GM23338 (cell line): ENCODE results near the gene PRKAA2.
"Not testable (repeated sequence)": the region's sequence is repeated elsewhere in the genome, so short reads cannot be mapped to it uniquely, and the experiment has no call there.

Source experiments
- CREB1 ChIP-seq: fragments of 250-450 bp; sonication (Bioruptor Pico); IDR thresholded peaks from 2 replicates; pipeline ENCODE4 v1.5.0; 2020; ENCODE audit warnings: low read depth, mild to moderate bottlenecking, moderate library complexity
- CTCF ChIP-seq, 2 experiments: fragments of 200-600 bp in 1 of 2; sonication (generic) in 1 of 2; conservative IDR thresholded peaks; 2 replicates each; pipeline versions ENCODE4 v1.5.1 to v1.6.1; 2016 to 2017; ENCODE audit warnings: antibody characterized with exemption in 2 of 2, low read depth in 2 of 2, mild to moderate bottlenecking in 2 of 2, moderate library complexity in 1 of 2
- EZH2 ChIP-seq: fragments of 200-600 bp; sonication (generic); IDR thresholded peaks from one replicate; pipeline ENCODE4 v1.8.0; 2017; ENCODE audit warnings: antibody characterized with exemption, mild to moderate bottlenecking, low read depth; ENCODE audit not compliant: unreplicated experiment
- EZH2phosphoT487 ChIP-seq: fragments of 200-600 bp; sonication (generic); IDR thresholded peaks from one replicate; pipeline ENCODE4 v1.8.1; 2018; ENCODE audit warnings: antibody characterized with exemption; ENCODE audit not compliant: unreplicated experiment
- JUNB ChIP-seq: IDR thresholded peaks from one replicate; pipeline ENCODE4 v1.6.1; 2016; ENCODE audit warnings: antibody characterized with exemption; ENCODE audit not compliant: unreplicated experiment
- POLR2AphosphoS5 ChIP-seq: IDR thresholded peaks from 2 replicates; pipeline ENCODE4 v1.6.1; 2016; ENCODE audit warnings: antibody characterized with exemption, low read depth
- STAT1 ChIP-seq: IDR thresholded peaks from one replicate; pipeline ENCODE4 v1.6.1; 2016; ENCODE audit warnings: antibody characterized with exemption; ENCODE audit not compliant: unreplicated experiment
- ZNF114 ChIP-seq: fragments of 250-450 bp; sonication (Bioruptor Pico); IDR thresholded peaks from 2 replicates; pipeline ENCODE4 v1.5.0; 2020; ENCODE audit warnings: mild to moderate bottlenecking, moderate library complexity
- ZNF331 ChIP-seq: fragments of 250-450 bp; sonication (Bioruptor Pico); IDR thresholded peaks from 2 replicates; pipeline ENCODE4 v1.5.0; 2020; ENCODE audit warnings: low read depth, mild to moderate bottlenecking, moderate library complexity
- ZNF462 ChIP-seq: fragments of 250-450 bp; sonication (Bioruptor Pico); IDR thresholded peaks from 2 replicates; pipeline ENCODE4 v1.5.0; 2020; ENCODE audit warnings: mild to moderate bottlenecking, moderate library complexity
- TF ChIP-seq, protein P1 (sequence below): IDR thresholded peaks from one replicate; pipeline ENCODE4 v1.6.1; 2018; ENCODE audit warnings: antibody characterized with exemption; ENCODE audit not compliant: unreplicated experiment
- TF ChIP-seq, protein P2 (sequence below): IDR thresholded peaks from 2 replicates; pipeline ENCODE4 v1.6.1; 2016; ENCODE audit warnings: antibody characterized with exemption

GRCh38 chr1:56595397-56596191 lies 49.5 kb upstream of the PRKAA2 start:
- TF ChIP-seq EZH2phosphoT487; CTCF (conservative IDR thresholded peaks at IDR 0.05; ENCODE audit: low read depth in 2 of 2); POLR2AphosphoS5; ZNF331 (CRISPR knock-in tag); EZH2; JUNB; CREB1; ZNF462; ZNF114 (CRISPR knock-in tag); STAT1: not testable (repeated sequence)
- TF ChIP-seq, protein P1, sequence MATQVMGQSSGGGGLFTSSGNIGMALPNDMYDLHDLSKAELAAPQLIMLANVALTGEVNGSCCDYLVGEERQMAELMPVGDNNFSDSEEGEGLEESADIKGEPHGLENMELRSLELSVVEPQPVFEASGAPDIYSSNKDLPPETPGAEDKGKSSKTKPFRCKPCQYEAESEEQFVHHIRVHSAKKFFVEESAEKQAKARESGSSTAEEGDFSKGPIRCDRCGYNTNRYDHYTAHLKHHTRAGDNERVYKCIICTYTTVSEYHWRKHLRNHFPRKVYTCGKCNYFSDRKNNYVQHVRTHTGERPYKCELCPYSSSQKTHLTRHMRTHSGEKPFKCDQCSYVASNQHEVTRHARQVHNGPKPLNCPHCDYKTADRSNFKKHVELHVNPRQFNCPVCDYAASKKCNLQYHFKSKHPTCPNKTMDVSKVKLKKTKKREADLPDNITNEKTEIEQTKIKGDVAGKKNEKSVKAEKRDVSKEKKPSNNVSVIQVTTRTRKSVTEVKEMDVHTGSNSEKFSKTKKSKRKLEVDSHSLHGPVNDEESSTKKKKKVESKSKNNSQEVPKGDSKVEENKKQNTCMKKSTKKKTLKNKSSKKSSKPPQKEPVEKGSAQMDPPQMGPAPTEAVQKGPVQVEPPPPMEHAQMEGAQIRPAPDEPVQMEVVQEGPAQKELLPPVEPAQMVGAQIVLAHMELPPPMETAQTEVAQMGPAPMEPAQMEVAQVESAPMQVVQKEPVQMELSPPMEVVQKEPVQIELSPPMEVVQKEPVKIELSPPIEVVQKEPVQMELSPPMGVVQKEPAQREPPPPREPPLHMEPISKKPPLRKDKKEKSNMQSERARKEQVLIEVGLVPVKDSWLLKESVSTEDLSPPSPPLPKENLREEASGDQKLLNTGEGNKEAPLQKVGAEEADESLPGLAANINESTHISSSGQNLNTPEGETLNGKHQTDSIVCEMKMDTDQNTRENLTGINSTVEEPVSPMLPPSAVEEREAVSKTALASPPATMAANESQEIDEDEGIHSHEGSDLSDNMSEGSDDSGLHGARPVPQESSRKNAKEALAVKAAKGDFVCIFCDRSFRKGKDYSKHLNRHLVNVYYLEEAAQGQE: not testable (repeated sequence)
- TF ChIP-seq, protein P2, sequence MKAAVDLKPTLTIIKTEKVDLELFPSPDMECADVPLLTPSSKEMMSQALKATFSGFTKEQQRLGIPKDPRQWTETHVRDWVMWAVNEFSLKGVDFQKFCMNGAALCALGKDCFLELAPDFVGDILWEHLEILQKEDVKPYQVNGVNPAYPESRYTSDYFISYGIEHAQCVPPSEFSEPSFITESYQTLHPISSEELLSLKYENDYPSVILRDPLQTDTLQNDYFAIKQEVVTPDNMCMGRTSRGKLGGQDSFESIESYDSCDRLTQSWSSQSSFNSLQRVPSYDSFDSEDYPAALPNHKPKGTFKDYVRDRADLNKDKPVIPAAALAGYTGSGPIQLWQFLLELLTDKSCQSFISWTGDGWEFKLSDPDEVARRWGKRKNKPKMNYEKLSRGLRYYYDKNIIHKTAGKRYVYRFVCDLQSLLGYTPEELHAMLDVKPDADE: not testable (repeated sequence)
